Measurements from ENCODE around the gene POU4F2.

DNA sequence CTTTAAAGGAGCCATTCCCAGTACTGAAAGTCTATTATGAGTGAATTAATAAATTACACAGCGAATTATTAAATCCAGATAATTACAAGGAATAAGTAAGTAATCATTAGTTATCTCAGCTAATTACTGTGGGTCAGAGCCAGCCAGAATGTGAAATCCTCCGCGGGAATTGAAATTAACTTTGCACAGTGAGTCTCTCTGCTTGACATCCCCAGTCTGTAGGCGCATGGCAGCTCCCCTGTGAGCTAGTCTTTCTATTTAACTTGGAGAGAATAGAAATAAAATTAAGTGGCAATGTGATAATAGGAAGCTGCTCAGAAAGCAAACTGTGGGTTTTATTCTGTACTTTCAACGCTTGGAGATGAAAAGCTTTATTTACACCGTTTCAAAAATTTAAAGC, 7.2 kb downstream of the POU4F2 start:
- TF ChIP-seq, protein P1, sequence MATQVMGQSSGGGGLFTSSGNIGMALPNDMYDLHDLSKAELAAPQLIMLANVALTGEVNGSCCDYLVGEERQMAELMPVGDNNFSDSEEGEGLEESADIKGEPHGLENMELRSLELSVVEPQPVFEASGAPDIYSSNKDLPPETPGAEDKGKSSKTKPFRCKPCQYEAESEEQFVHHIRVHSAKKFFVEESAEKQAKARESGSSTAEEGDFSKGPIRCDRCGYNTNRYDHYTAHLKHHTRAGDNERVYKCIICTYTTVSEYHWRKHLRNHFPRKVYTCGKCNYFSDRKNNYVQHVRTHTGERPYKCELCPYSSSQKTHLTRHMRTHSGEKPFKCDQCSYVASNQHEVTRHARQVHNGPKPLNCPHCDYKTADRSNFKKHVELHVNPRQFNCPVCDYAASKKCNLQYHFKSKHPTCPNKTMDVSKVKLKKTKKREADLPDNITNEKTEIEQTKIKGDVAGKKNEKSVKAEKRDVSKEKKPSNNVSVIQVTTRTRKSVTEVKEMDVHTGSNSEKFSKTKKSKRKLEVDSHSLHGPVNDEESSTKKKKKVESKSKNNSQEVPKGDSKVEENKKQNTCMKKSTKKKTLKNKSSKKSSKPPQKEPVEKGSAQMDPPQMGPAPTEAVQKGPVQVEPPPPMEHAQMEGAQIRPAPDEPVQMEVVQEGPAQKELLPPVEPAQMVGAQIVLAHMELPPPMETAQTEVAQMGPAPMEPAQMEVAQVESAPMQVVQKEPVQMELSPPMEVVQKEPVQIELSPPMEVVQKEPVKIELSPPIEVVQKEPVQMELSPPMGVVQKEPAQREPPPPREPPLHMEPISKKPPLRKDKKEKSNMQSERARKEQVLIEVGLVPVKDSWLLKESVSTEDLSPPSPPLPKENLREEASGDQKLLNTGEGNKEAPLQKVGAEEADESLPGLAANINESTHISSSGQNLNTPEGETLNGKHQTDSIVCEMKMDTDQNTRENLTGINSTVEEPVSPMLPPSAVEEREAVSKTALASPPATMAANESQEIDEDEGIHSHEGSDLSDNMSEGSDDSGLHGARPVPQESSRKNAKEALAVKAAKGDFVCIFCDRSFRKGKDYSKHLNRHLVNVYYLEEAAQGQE (IDR thresholded peaks at IDR 0.05; ENCODE audit: insufficient read depth in 1 of 2, low read depth in 2 of 2, low read length in 2 of 2): no peak
- TF ChIP-seq FOXP2 (optimal IDR thresholded peaks at IDR 0.05; ENCODE audit: borderline replicate concordance, extremely low read depth, extremely low read length, insufficient read depth) (no peak), TAF1 (IDR thresholded peaks at IDR 0.05; ENCODE audit: borderline replicate concordance, insufficient read depth, low read length) (no peak), POLR2AphosphoS5 (IDR thresholded peaks at IDR 0.05; ENCODE audit: low read depth, low read length) (no peak)
